HuH-7 (cell line): ENCODE data around the gene RPL36A.

Experiments used
- DNase-seq: peaks from one replicate; pipeline ENCODE4 v3.0.0; 2011; ENCODE audit warnings: low spot score

The RPL36A gene

DNA sequence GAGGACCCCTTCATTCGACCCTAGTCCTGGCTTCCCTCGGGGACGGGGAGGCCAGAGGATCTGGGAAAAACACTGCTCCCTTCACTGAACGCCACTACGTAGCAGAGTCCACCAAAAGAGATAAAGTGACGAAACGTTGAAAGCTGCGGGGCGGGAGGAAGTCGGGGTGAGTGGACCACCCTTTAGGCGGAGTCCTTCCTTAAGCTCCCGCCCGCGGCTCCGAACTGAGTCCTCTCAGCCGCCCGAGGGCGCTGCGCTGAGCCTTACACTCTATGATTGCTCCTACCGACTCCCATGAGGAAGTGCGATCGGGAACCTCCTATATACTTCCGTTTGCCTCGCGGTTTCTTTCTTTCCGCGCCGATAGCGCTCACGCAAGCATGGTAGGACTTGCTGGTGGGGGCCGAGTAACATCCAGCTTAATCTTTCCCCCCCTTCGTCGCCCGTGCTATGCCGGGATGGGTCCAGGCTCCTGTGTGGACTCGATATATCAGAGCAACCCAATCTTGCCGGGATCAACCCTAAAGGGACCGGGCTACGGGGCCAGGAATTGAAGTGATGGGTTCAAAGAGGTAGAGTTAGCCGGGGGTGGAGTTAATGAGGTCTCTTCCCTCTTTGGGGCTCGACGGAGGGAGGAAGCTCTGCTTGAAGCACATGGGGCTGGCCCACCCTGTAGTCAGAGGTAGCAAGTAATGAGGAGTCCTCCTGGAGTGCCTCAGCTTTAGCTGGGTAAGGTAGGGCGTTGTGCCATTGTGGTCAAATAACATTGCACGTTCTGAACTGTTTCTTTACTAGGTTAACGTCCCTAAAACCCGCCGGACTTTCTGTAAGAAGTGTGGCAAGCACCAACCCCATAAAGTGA is at the start of gene RPL36A:
RPL36A (plus strand) TSS at position 348 of the 862 bp plus-strand sequence; CDS start at position 381, 33 bp downstream.
- peak; percentile 60 for DNase-seq

DNA sequence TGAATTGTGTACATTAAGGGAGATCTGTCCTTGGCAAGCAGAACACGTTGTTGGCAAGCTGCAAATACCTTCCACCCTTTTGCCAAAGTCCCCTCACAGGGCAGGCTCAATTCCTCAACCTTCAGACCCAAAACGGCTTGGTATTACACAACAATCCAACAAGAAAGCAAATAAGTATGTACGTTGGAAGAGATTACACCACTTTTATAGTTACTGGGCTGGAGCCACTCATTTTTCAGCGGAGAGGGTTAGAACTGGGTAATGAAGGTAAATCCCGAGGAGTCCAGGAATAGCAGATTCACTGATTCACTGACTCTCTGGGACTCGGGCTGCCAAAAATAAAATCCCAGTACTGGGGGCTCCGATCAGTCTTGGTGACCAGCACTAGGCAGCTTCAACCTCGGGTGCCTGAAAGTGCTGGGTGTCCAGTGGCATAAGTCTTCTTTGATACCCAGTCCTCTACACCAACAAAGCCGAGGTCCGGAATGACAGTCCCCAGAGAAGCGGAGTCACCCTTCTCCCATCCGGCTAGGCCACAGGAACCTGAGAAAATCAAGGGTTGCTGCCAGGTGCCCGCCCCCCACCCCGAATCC is 42.9 kb upstream of the RPL36A start:
- peak; percentile 20 for DNase-seq

GRCh38 chrX:101348452-101349192 is 42.2 kb upstream of the RPL36A start, which contains the start of gene TIMM8A:
TSS of gene TIMM8A (minus strand) at chrX:101348742. CDS start at chrX:101348664, 78 bp downstream.
- peak; percentile 69 for DNase-seq

- DNase-seq: no peak
Measured at GRCh38 chrX:101349193-101349562, 41.6 kb upstream of the RPL36A start.

DNA sequence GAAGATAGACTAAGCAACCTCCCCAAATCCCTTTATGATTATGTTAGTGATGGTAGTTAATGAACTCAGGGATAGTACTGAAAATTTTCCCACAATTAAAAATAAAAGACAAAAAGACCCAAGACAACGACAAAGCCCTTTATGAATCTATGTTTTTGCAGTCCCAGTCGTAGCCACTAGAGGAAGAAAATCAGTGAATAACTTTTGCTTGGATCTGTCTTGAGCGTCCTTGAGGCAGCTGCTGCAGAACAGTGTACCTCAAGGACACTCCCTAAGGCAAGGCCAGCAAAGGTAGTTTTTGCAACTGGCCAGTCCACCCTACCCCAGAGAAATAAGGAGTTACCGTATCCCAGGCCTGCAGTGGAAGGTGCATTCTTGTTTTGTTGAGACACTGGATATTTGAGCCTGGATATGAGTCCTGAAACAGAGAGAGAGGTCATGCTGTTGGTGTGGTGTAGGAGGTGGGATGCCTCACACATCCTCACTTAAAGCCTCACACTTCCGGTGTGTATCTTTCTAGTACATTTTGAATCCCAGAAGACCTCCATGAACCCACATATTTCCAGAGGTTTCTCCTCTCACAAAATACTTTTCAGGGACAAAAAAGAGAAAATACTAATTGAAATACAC is 33.5 kb upstream of the RPL36A start:
- DNase-seq: no peak

DNA sequence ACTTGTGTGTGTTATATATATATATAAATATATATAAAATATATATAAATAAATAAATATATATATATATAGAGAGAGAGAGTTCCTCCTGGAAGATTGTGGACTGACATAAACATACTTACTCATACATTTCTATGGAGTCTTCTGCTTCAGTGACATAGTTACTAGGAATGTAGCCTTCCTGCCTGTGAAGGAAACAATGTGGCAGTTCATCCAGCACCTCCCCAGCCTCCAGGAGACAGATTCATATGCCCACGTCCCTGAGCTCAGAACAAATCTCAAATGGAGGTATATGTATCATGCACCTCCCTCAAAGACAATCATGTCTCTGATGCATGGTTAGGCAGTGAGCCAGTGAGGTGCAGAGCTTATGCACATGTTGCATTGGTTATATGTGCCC is 30.8 kb upstream of the RPL36A start:
- no peak for DNase-seq

DNA sequence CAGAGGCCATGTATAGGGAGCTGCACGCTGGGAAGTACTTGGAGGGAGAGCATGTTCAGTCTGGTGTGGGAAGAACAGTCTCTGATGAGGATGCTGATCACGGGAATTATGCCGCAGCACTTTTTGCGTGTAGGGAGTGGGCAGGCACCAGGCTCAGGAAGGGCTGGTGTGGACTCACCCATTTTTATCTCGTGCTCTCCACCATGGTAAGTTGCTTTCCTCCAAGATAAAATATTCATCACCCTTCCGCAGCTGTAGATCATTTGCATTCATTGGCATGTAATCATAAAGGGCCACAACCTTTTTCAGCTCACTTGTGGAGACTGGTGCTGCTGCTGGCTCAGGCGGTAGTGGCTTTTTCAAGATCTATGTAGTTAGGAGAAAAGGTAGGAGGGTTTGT is 30.4 kb upstream of the RPL36A start:
- DNase-seq: no peak

DNA sequence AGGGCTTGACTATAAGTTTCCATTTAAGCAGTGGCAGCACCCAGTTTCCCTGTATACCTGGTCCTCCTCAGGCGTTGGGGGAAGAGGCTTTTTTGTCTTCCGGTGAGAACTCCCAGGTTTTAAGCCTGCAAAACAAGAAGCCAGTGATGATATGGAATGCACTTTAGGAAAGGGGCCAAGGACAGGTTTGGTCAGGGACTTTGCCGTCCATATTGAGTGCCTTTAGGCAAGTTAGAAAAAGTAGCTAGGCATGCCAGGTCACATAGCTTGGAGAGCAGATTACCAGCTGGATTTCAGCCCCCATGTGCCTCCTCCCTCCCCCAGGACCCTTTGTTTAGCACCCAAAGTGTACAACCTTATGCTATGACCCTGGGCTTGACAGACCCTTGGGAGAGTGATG is 28.7 kb upstream of the RPL36A start:
- DNase-seq: no peak

GRCh38 chrX:101362757-101363156 is 28.1 kb upstream of the RPL36A start:
- no peak for DNase-seq

DNA sequence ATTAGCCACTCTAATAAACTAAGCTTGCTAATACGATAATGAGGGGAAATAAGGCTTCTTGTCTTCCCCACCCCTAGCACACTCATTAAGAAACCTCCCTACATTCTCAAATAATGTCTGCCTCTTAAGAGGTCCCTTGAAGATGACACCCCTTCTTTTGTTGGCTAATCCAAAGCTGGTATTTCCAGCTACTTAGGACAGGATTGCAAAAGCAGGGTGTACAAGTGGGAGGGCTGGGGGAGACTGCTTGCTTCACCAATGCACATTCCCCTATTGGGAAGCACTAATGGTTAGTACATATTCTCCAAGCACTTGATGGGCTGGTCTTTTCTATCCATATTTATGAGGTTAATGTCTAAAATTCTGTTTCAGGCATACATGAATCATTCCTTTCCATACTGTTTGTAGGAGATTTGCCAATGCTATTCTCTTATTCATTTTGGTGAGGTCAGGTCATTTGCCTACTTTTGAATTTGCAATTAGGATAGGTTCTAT is 25.5 kb upstream of the RPL36A start:
- no peak for DNase-seq

DNA sequence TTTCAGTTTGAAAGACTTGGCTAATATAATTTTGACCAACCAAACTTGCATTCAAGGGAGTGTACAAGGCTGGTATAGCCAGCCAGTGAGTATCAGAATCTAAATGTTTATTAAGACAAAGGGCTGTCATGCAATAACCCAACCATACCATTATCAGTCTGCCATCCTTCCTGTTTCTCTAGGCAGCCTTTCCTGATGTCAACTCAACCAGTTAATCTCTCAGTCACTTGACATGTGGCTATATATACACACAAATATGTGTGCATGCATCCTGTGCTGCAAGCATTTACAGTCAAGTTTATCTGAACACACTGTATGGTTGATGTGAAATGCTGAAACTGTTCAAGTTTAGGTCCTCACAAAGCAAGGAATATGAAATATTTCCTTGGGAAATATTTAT is 22.0 kb upstream of the RPL36A start:
- DNase-seq: no peak

DNA sequence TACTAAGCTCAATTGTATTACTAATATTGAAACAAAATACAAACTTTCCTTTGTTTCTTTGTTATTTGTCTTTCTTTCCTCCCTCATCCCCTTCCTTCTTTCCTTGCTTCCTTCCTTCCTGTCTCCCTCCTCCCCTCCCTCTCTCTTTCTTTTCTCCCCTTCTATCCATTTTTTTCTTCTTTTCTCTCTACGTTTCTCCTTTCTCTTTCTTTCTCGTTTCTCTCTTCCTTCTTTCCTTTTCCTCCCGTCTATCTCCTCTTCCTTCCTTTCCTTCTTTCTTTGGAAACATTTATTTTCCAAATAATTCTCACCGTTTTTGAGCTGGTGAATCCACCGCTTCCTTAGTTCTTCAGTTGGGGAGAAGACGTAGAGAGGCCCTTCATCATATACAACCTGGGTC is 21.1 kb upstream of the RPL36A start:
- no peak for DNase-seq

GRCh38 chrX:101370888-101371504 is 19.8 kb upstream of the RPL36A start:
- no peak for DNase-seq

- DNase-seq: no peak
Measured at GRCh38 chrX:101377547-101377946, 13.3 kb upstream of the RPL36A start.

DNA sequence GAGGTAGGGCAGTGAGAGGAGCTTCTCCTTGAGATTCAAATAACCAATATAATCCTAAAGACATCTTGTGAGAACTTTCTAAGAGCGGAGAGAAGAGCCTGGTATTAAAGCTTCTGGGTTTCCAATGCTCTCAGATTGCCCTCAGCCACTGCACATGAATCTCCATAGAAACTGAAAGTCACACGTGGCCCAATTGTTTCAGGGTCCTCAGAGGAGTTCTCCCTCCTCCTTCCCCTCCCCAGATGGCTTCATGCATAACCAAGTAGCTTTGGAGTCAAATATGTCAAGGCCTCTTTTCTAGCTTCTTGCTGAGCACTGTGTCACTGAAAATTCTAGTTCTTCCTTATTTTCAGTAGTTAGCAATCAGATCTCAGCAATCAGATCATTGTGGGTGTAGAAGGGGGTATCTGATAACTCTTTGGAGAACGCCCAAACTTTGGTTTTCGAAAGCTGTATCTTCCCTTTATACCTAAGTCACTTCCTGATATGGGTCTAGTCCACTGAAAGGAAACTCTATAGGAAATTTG is 7.1 kb upstream of the RPL36A start:
- no peak for DNase-seq

GRCh38 chrX:101385026-101385684 is 5.7 kb upstream of the RPL36A start:
- DNase-seq: no peak

GRCh38 chrX:101385795-101386541 is 4.8 kb upstream of the RPL36A start, which contains the start of gene BTK:
TSS of gene BTK (minus strand) at chrX:101386191. CDS start at chrX:101375284, 10,907 bp downstream.
- no peak for DNase-seq

- no peak for DNase-seq
Measured at GRCh38 chrX:101386542-101386885, 4.3 kb upstream of the RPL36A start.

DNA sequence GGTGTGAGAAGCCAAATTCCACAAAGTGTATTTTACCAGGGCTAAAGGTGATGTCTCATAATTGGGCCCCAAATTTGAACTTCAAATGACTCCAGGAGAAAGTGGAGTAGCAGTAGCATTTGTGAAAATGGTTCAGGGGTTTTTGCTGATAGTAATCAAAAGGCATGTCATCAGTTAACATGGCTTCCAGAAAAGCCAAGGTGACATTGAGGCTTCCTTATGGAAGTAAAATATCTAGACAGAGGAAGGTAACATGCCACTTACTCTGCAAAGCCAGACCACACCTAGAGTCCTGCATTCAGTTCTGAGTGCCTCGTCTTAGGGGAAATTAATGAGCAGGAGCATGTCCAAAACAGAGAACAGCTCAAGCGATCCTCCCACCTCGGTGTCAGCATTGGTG is 2.2 kb upstream of the RPL36A start:
- DNase-seq: no peak

- DNase-seq: no peak
Measured at GRCh38 chrX:101391831-101392230, 1.0 kb downstream of the RPL36A start.
